ENCODE measurements around the gene DEFB116. TPM values are rescaled to one million over a fixed set of nuclear protein-coding genes. Genes with fewer than 3 reads are reported as not detected.

The DEFB116 gene
- total RNA-seq (2012; rRNA removed) (not detected in 2 replicates), polyA plus RNA-seq (2012; rRNA removed) (not detected in 2 replicates), Bru-seq, nascent RNA (not detected), BruChase-seq, experiment 1, labeled RNA remaining after a 6-hour chase (not detected), BruChase-seq, experiment 2, labeled RNA remaining after a 2-hour chase (not detected)
- polyA plus RNA-seq (2012; cell fraction: cytosol; rRNA removed) = not detected in 2 replicates
- not detected in 2 replicates for polyA plus RNA-seq (2012; cell fraction: nucleus; rRNA removed; ENCODE audit: low replicate concordance)
- long read RNA-seq = 0 reads

- Histone ChIP-seq H3K27me3 (ENCODE audit: control insufficient read depth, insufficient read depth, low read length) (no peaks in the 10 kb centered on the region), H3K4me2 (ENCODE audit: low read depth, low read length) (no peak within 1 kb of the TSS), H3K36me3 (ENCODE audit: control insufficient read depth, insufficient read depth, low read length) (no peaks in the 10 kb centered on the region), H3K4me1 (ENCODE audit: control insufficient read depth, insufficient read depth, low read length) (no peaks in the 10 kb centered on the region), H3K18ac (ENCODE audit: low read depth, low read length) (no peak within 1 kb of the TSS), H3K56ac (ENCODE audit: extremely low read depth, insufficient read depth, low read length) (no peak within 1 kb of the TSS), H4K8ac (ENCODE audit: low read depth in 2 of 2, low read length in 2 of 2) (no peak within 1 kb of the TSS), H2BK15ac (ENCODE audit: low read depth, low read length) (no peak within 1 kb of the TSS), H4K20me1 (ENCODE audit: insufficient read depth, low read length) (no peaks in the 10 kb centered on the region), H4K5ac (ENCODE audit: low read depth, low read length) (no peak within 1 kb of the TSS), H4K91ac (ENCODE audit: insufficient read depth, low read depth, low read length) (no peak within 1 kb of the TSS), H2BK120ac (ENCODE audit: low read depth, low read length) (no peak within 1 kb of the TSS), H3K23ac (ENCODE audit: low read depth, low read length) (no peak within 1 kb of the TSS), H2BK20ac (ENCODE audit: low read depth, low read length) (no peak within 1 kb of the TSS), H2BK5ac (ENCODE audit: low read depth, low read length, poor library complexity, severe bottlenecking) (no peak within 1 kb of the TSS), H3K9ac (ENCODE audit: low read depth, low read length) (no peak within 1 kb of the TSS), H3K4me3 (ENCODE audit: insufficient read depth, low read depth, low read length) (no peak within 1 kb of the TSS), H3K4ac (ENCODE audit: low read depth, low read length) (no peak within 1 kb of the TSS), H3K27ac (ENCODE audit: insufficient read depth, low read length) (no peak within 1 kb of the TSS), H3K79me1 (ENCODE audit: low read depth in 1 of 2, low read length in 2 of 2) (no peaks in the 10 kb centered on the region), H3K9me3 (ENCODE audit: control insufficient read depth, insufficient read depth, low read length) (peaks cover 6% of the 10 kb centered on the region; the same call in 1 of the 2 replicates), H2AFZ (replicated peaks; ENCODE audit: low read length, poor library complexity) (no peak within 1 kb of the TSS), H2AK9ac (replicated peaks; ENCODE audit: low read depth, low read length, poor library complexity) (no peak within 1 kb of the TSS), H2AK5ac (ENCODE audit: low read depth, low read length) (no peak within 1 kb of the TSS), H3K14ac (replicated peaks; ENCODE audit: low read depth, low read length) (no peak within 1 kb of the TSS), H3K9me1 (ENCODE audit: insufficient read depth, low read length) (no peaks in the 10 kb centered on the region)
- no peak for TF ChIP-seq MAFK (IDR thresholded peaks at IDR 0.05; ENCODE audit: low read depth, low read length)
- TF ChIP-seq FOS (IDR thresholded peaks at IDR 0.05; ENCODE audit: low read depth, low read length) = no peak
- no peak for TF ChIP-seq NFE2L2 (IDR thresholded peaks at IDR 0.05; ENCODE audit: low read depth, low read length)
- TF ChIP-seq BHLHE40 (IDR thresholded peaks at IDR 0.05; ENCODE audit: low read depth, low read length) = no peak
- no peak for TF ChIP-seq SMC3 (IDR thresholded peaks at IDR 0.05; ENCODE audit: low read depth, low read length)
- no peak for TF ChIP-seq CTCF (conservative IDR thresholded peaks at IDR 0.05; ENCODE audit: low read depth, low read length)
- no peak for TF ChIP-seq ELK1 (IDR thresholded peaks at IDR 0.05; ENCODE audit: borderline replicate concordance, low read depth, low read length)
- no peak for TF ChIP-seq RCOR1 (IDR thresholded peaks at IDR 0.05; ENCODE audit: insufficient replicate concordance, low read length)
- no peak for TF ChIP-seq MAZ (IDR thresholded peaks at IDR 0.05; ENCODE audit: borderline replicate concordance, low read depth, low read length)
- TF ChIP-seq CEBPB (IDR thresholded peaks at IDR 0.05; ENCODE audit: low read depth, low read length) = no peak
- TF ChIP-seq CHD1 (IDR thresholded peaks at IDR 0.05; ENCODE audit: low read depth, low read length) = no peak
- no peak for TF ChIP-seq USF2 (IDR thresholded peaks at IDR 0.05; ENCODE audit: low read depth, low read length)
- no peak for TF ChIP-seq RFX5 (IDR thresholded peaks at IDR 0.05; ENCODE audit: low read depth, low read length)
- ATAC-seq (ENCODE audit: low read depth) = no peak
- dilution Hi-C loops (cut with HindIII; ENCODE audit: low sequenced_read_pairs, unreplicated experiment) (no loop called here), intact Hi-C loops (cut with micrococcal nuclease) (no loop called here), in situ Hi-C loops (cut with MboI; ENCODE audit: low sequenced_read_pairs) (no loop called here)
- DNase-seq = no peak
- BruUV-seq (replicated peaks) = no TSS peak
- no CpG with 5 or more reads among the region's 8 CpGs for WGBS, 2 experiments (ENCODE audit: extremely low coverage in 2 of 2, insufficient read length in 1 of 2)
- ChIA-PET CTCF (no interaction called here), POLR2A (ENCODE audit: unreplicated experiment) (no interaction called here)
Measured at GRCh38 chr20:31308535-31309162, at the start of gene DEFB116. Gene DEFB116 (minus strand): TSS chr20:31308585. CDS start chr20:31308585, 0 bp downstream.

All from IMR-90 (cell line).